CD14-positive monocyte (primary cell): ENCODE data around the gene ADTRP. TPM values are rescaled to one million over a fixed set of nuclear protein-coding genes. Genes with fewer than 3 reads are reported as not detected.
"Not testable (repeated sequence)": the region's sequence is repeated elsewhere in the genome, so short reads cannot be mapped to it uniquely, and the experiment has no call there.

Experiments used
- DNase-seq, 3 donors: peaks; one replicate each; pipeline ENCODE4 v3.0.0-alpha.2; 2011 to 2022
- H2AFZ ChIP-seq: 2 replicates; pipeline ENCODE4 v1.6.0; 2012; ENCODE audit warnings: mild to moderate bottlenecking, low read depth, low read length, inconsistent platforms; ENCODE audit not compliant: insufficient read depth, poor library complexity, severe bottlenecking
- H3K27ac ChIP-seq, 2 donors: 1 replicate in 1 of 2; 2 replicates in 1 of 2; pipeline ENCODE4 v1.5.1; 2012 to 2013; ENCODE audit warnings: low read length in 2 of 2, control low read depth in 1 of 2, inconsistent platforms in 1 of 2, low read depth in 1 of 2, mild to moderate bottlenecking in 1 of 2
- H3K27me3 ChIP-seq, 2 donors: one replicate each; pipeline versions ENCODE4 v1.6.0 to v1.6.1; 2011 to 2013; ENCODE audit warnings: low read length in 2 of 2; ENCODE audit not compliant: control insufficient read depth in 2 of 2, insufficient read depth in 2 of 2
- H3K36me3 ChIP-seq, 2 donors: replicated peaks in 1 of 2; 1 replicate in 1 of 2; 2 replicates in 1 of 2; pipeline versions ENCODE4 v1.5.1 to v1.6.1; 2012 to 2013; ENCODE audit warnings: low read length in 2 of 2, control low read depth in 1 of 2, inconsistent platforms in 1 of 2, mild to moderate bottlenecking in 1 of 2; ENCODE audit not compliant: insufficient read depth in 2 of 2, control insufficient read depth in 1 of 2
- H3K4me1 ChIP-seq, 2 donors: 1 replicate in 1 of 2; 2 replicates in 1 of 2; pipeline versions ENCODE4 v1.5.1 to v1.6.1; 2012 to 2013; ENCODE audit warnings: low read length in 2 of 2, control low read depth in 1 of 2, inconsistent platforms in 1 of 2, mild to moderate bottlenecking in 1 of 2, moderate library complexity in 1 of 2; ENCODE audit not compliant: insufficient read depth in 2 of 2, control insufficient read depth in 1 of 2
- H3K4me2 ChIP-seq: replicated peaks from 2 replicates; pipeline ENCODE3; 2012; ENCODE audit warnings: low read length, moderate library complexity, mild to moderate bottlenecking; ENCODE audit not compliant: poor library complexity, severe bottlenecking; ENCODE audit errors: extremely low read depth
- H3K4me3 ChIP-seq, 3 experiments: fragments of 200-600 bp in 1 of 3; sonication (generic) in 1 of 3; replicated peaks in 1 of 3; 1 replicate in 2 of 3; 2 replicates in 1 of 3; pipeline ENCODE4 v1.5.1; 2011 to 2013; ENCODE audit warnings: low read length in 3 of 3, mild to moderate bottlenecking in 3 of 3, control low read depth in 2 of 3, low read depth in 2 of 3, inconsistent platforms in 1 of 3, moderate library complexity in 1 of 3
- H3K79me2 ChIP-seq: 2 replicates; pipeline ENCODE4 v1.6.0; 2012; ENCODE audit warnings: mild to moderate bottlenecking, control low read depth, inconsistent platforms, low read length, moderate library complexity; ENCODE audit not compliant: insufficient read depth
- H3K9ac ChIP-seq: 2 replicates; pipeline ENCODE4 v1.6.0; 2017; ENCODE audit warnings: low read length, mild to moderate bottlenecking; ENCODE audit not compliant: insufficient read depth, poor library complexity, severe bottlenecking
- H3K9me3 ChIP-seq, 2 donors: replicated peaks in 1 of 2; 1 replicate in 1 of 2; 2 replicates in 1 of 2; pipeline versions ENCODE4 v1.5.1 to v1.6.1; 2012 to 2013; ENCODE audit warnings: low read length in 2 of 2, control low read depth in 1 of 2; ENCODE audit not compliant: control insufficient read depth in 1 of 2, insufficient read depth in 1 of 2
- H4K20me1 ChIP-seq: 2 replicates; pipeline ENCODE4 v1.6.0; 2012; ENCODE audit warnings: mild to moderate bottlenecking, low read length, control low read depth, moderate library complexity; ENCODE audit not compliant: insufficient read depth
- H3K27ac Mint-ChIP-seq, 7 donors: one replicate each; pipeline ENCODE4 v1.8.0; 2020; ENCODE audit warnings: mild to moderate bottlenecking in 7 of 7, mixed read lengths in 7 of 7, moderate library complexity in 6 of 7, inconsistent platforms in 2 of 7
- H3K27me3 Mint-ChIP-seq, 3 donors: one replicate each; pipeline ENCODE4 v1.8.0; 2021 to 2022; ENCODE audit warnings: low read depth in 3 of 3, mild to moderate bottlenecking in 3 of 3, mixed read lengths in 3 of 3, moderate library complexity in 3 of 3, inconsistent platforms in 1 of 3
- H3K36me3 Mint-ChIP-seq, 2 donors: one replicate each; pipeline ENCODE4 v1.8.0; 2020; ENCODE audit warnings: mixed read lengths in 2 of 2, inconsistent platforms in 1 of 2, mild to moderate bottlenecking in 1 of 2
- H3K4me1 Mint-ChIP-seq: one replicate; pipeline ENCODE4 v1.8.0; 2020; ENCODE audit warnings: mild to moderate bottlenecking, mixed read lengths
- H3K4me3 Mint-ChIP-seq, 2 donors: one replicate each; pipeline ENCODE4 v1.8.0; 2020; ENCODE audit warnings: mild to moderate bottlenecking in 2 of 2, mixed read lengths in 2 of 2, moderate library complexity in 1 of 2
- H3K9me3 Mint-ChIP-seq, 7 donors: one replicate each; pipeline ENCODE4 v1.8.0; 2020 to 2022; ENCODE audit warnings: mixed read lengths in 7 of 7, mild to moderate bottlenecking in 6 of 7, moderate library complexity in 6 of 7, inconsistent platforms in 2 of 7
- WGBS: methylation state at CpG from one replicate; pipeline ENCODE4 v1.1.5; 2013; ENCODE audit warnings: missing lambda C conversion rate; ENCODE audit not compliant: insufficient coverage; 5-methylcytosine and 5-hydroxymethylcytosine counted together
- intact Hi-C, 2 donors: fragments of 100-400 bp; cut with micrococcal nuclease; formaldehyde crosslinking; loops; one replicate each; pipeline versions ENCODE4 v1.15.0 to v1.15.1; 2023
- polyA plus RNA-seq, 3 donors: library from polyadenylated mRNA; depleted of rRNA in 1 of 3; unstranded in 2 of 3; stranded (reverse) in 1 of 3; fragments of 300-500 nt in 2 of 3; fragments of >200 nt in 1 of 3; fragmentation: Illumina TruSeq in 2 of 3; gene quantifications; 1 replicate in 2 of 3; 2 replicates in 1 of 3; pipeline ENCODE4 v1.2.3, GENCODE V29; 2012 to 2021
- TF ChIP-seq, protein P1 (sequence below): fragments of 200-600 bp; IDR thresholded peaks from one replicate; pipeline ENCODE4 v1.8.0; 2022; ENCODE audit warnings: antibody characterized with exemption, mild to moderate bottlenecking

ADTRP gene
- polyA plus RNA-seq, 3 donors, result 0.04 to 0.20 TPM; not detected in 1

GRCh38 chr6:11689847-11690246 is 88.8 kb downstream of the ADTRP start:
- no CpG with 5 or more reads among the region's 3 CpGs for WGBS
- H3K9ac ChIP-seq, result no peak overlapping the region
- no peak overlapping the region for H3K4me2 ChIP-seq
- peaks cover 18 to 19% of the 10 kb centered on the region in 2 donors for H3K9me3 ChIP-seq
- no peak overlapping the region for H3K27ac ChIP-seq
- no peak overlapping the region for H3K4me3 ChIP-seq
- H3K4me1 ChIP-seq, result no peaks in the 10 kb centered on the region
- Mint-ChIP-seq H3K27me3 (peaks cover 0 to 5% (median 0%) of the 10 kb centered on the region in 3 donors), H3K4me3 (no peak overlapping the region), H3K9me3 (peaks cover 15 to 37% (median 24%) of the 10 kb centered on the region in 7 donors), H3K4me1 (peaks cover 5% of the 10 kb centered on the region), H3K36me3 (no peaks in the 10 kb centered on the region), H3K27ac (no peak overlapping the region)
- H3K36me3 ChIP-seq, result no peaks in the 10 kb centered on the region
- intact Hi-C loops, result no loop called here
- TF ChIP-seq, protein P1, sequence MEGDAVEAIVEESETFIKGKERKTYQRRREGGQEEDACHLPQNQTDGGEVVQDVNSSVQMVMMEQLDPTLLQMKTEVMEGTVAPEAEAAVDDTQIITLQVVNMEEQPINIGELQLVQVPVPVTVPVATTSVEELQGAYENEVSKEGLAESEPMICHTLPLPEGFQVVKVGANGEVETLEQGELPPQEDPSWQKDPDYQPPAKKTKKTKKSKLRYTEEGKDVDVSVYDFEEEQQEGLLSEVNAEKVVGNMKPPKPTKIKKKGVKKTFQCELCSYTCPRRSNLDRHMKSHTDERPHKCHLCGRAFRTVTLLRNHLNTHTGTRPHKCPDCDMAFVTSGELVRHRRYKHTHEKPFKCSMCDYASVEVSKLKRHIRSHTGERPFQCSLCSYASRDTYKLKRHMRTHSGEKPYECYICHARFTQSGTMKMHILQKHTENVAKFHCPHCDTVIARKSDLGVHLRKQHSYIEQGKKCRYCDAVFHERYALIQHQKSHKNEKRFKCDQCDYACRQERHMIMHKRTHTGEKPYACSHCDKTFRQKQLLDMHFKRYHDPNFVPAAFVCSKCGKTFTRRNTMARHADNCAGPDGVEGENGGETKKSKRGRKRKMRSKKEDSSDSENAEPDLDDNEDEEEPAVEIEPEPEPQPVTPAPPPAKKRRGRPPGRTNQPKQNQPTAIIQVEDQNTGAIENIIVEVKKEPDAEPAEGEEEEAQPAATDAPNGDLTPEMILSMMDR, result no peak
- H3K27me3 ChIP-seq, result no peaks in the 10 kb centered on the region
- H3K79me2 ChIP-seq, result no peaks in the 10 kb centered on the region
- no peak overlapping the region for H2AFZ ChIP-seq
- no peak for DNase-seq
- H4K20me1 ChIP-seq, result no peaks in the 10 kb centered on the region

- H3K9ac ChIP-seq, H3K36me3 Mint-ChIP-seq, H3K4me2 ChIP-seq, intact Hi-C loops, H4K20me1 ChIP-seq, H3K27me3 ChIP-seq, H3K79me2 ChIP-seq, H3K4me1 Mint-ChIP-seq, H2AFZ ChIP-seq, H3K27me3 Mint-ChIP-seq, H3K27ac ChIP-seq, H3K27ac Mint-ChIP-seq, H3K4me3 ChIP-seq, H3K4me1 ChIP-seq, H3K36me3 ChIP-seq, DNase-seq, H3K4me3 Mint-ChIP-seq: not testable (repeated sequence)
- no CpG with 5 or more reads among the region's 1 CpG for WGBS
- H3K9me3 ChIP-seq, result peaks cover 18 to 19% of the 10 kb centered on the region in 2 donors
- H3K9me3 Mint-ChIP-seq, result peaks cover 15 to 36% (median 24%) of the 10 kb centered on the region in 7 donors
Measured at GRCh38 chr6:11689400-11689799, 89.2 kb downstream of the ADTRP start.
